Mesenchymal stem cell (in vitro differentiated cells and primary cell): ENCODE data around the gene SYT7.

Source experiments
- DNase-seq: peaks from one replicate; pipeline ENCODE4 v3.0.0-alpha.2; 2013
- H2AFZ ChIP-seq: one replicate; pipeline ENCODE4 v1.6.1; 2013; ENCODE audit warnings: low read depth, mild to moderate bottlenecking, control low read depth, inconsistent platforms, low read length, moderate library complexity
- H2AK5ac ChIP-seq: 2 replicates; pipeline ENCODE4 v1.6.1; 2013; ENCODE audit warnings: low read length, moderate library complexity, mild to moderate bottlenecking, inconsistent platforms; ENCODE audit not compliant: severe bottlenecking
- H2BK120ac ChIP-seq: one replicate; pipeline ENCODE4 v1.6.1; 2013; ENCODE audit warnings: low read depth, mild to moderate bottlenecking, inconsistent platforms, low read length, moderate library complexity
- H2BK12ac ChIP-seq, 2 experiments: one replicate each; pipeline ENCODE4 v1.6.1; 2013; ENCODE audit warnings: inconsistent platforms in 2 of 2, low read length in 2 of 2, mild to moderate bottlenecking in 2 of 2, moderate library complexity in 2 of 2, control low read depth in 1 of 2
- H2BK15ac ChIP-seq: one replicate; pipeline ENCODE4 v1.6.1; 2013; ENCODE audit warnings: mild to moderate bottlenecking, low read depth, inconsistent platforms; ENCODE audit not compliant: poor library complexity, severe bottlenecking
- H2BK5ac ChIP-seq: 2 replicates; pipeline ENCODE4 v1.6.1; 2013; ENCODE audit warnings: low read depth, mild to moderate bottlenecking, low read length, control low read depth, inconsistent platforms; ENCODE audit not compliant: poor library complexity, severe bottlenecking
- H3K14ac ChIP-seq, 2 experiments: one replicate each; pipeline ENCODE4 v1.6.1; 2013; ENCODE audit warnings: inconsistent platforms in 2 of 2, low read length in 2 of 2, control low read depth in 1 of 2, mild to moderate bottlenecking in 1 of 2, moderate library complexity in 1 of 2
- H3K18ac ChIP-seq, 2 experiments: one replicate each; pipeline ENCODE4 v1.6.1; 2013; ENCODE audit warnings: inconsistent platforms in 2 of 2, low read length in 2 of 2, control low read depth in 1 of 2, low read depth in 1 of 2, mild to moderate bottlenecking in 1 of 2
- H3K23ac ChIP-seq, 2 experiments: one replicate each; pipeline ENCODE4 v1.6.1; 2013; ENCODE audit warnings: inconsistent platforms in 2 of 2, low read length in 2 of 2, mild to moderate bottlenecking in 2 of 2, moderate library complexity in 2 of 2, control low read depth in 1 of 2
- H3K27ac ChIP-seq: 2 replicates; pipeline ENCODE4 v1.5.1; 2013; ENCODE audit warnings: mild to moderate bottlenecking, moderate library complexity, low read length, control low read depth, inconsistent platforms; ENCODE audit not compliant: poor library complexity, severe bottlenecking
- H3K27me3 ChIP-seq, 2 experiments: 2 replicates each; pipeline versions ENCODE4 v1.6.1 to v1.7.0; 2013; ENCODE audit warnings: low read length in 2 of 2, mild to moderate bottlenecking in 2 of 2, moderate library complexity in 2 of 2, control low read depth in 1 of 2, inconsistent platforms in 1 of 2; ENCODE audit not compliant: control insufficient read depth in 1 of 2, insufficient read depth in 1 of 2
- H3K36me3 ChIP-seq, 2 experiments: 2 replicates each; pipeline versions ENCODE4 v1.6.1 to v1.7.0; 2013; ENCODE audit warnings: low read length in 2 of 2, control low read depth in 1 of 2, inconsistent platforms in 1 of 2, low read depth in 1 of 2, mild to moderate bottlenecking in 1 of 2; ENCODE audit not compliant: insufficient read depth in 2 of 2, control insufficient read depth in 1 of 2
- H3K4ac ChIP-seq, 2 experiments: one replicate each; pipeline ENCODE4 v1.6.1; 2013; ENCODE audit warnings: inconsistent platforms in 2 of 2, low read length in 2 of 2, mild to moderate bottlenecking in 2 of 2, moderate library complexity in 2 of 2, control low read depth in 1 of 2, low read depth in 1 of 2
- H3K4me1 ChIP-seq: 2 replicates; pipeline ENCODE4 v1.6.1; 2013; ENCODE audit warnings: low read depth, low read length, control low read depth; ENCODE audit not compliant: control insufficient read depth, insufficient read depth
- H3K4me2 ChIP-seq: 2 replicates; pipeline ENCODE4 v1.6.1; 2013; ENCODE audit warnings: low read length, mild to moderate bottlenecking, inconsistent platforms; ENCODE audit not compliant: poor library complexity, severe bottlenecking
- H3K4me3 ChIP-seq, 2 experiments: 2 replicates each; pipeline versions ENCODE4 v1.5.1 to v1.7.0; 2013; ENCODE audit warnings: low read length in 2 of 2, mild to moderate bottlenecking in 2 of 2, control low read depth in 1 of 2, low read depth in 1 of 2; ENCODE audit not compliant: insufficient read depth in 1 of 2
- H3K79me1 ChIP-seq: replicated peaks from 2 replicates; pipeline ENCODE4 v1.6.1; 2013; ENCODE audit warnings: mild to moderate bottlenecking, control low read depth, low read length, inconsistent platforms; ENCODE audit not compliant: poor library complexity, severe bottlenecking
- H3K9ac ChIP-seq: 2 replicates; pipeline ENCODE4 v1.7.0; 2013; ENCODE audit warnings: mild to moderate bottlenecking, low read length, moderate library complexity
- H3K9me3 ChIP-seq: 2 replicates; pipeline ENCODE4 v1.7.0; 2013; ENCODE audit warnings: mild to moderate bottlenecking, low read length; ENCODE audit not compliant: control insufficient read depth
- H4K8ac ChIP-seq: one replicate; pipeline ENCODE4 v1.6.1; 2013; ENCODE audit warnings: inconsistent platforms, mild to moderate bottlenecking, low read length, moderate library complexity
- H4K91ac ChIP-seq: one replicate; pipeline ENCODE4 v1.6.1; 2013; ENCODE audit warnings: mild to moderate bottlenecking, low read length, inconsistent platforms
- WGBS: methylation state at CpG from one replicate; pipeline ENCODE4 v1.1.7; 2013; ENCODE audit warnings: mixed read lengths; 5-methylcytosine and 5-hydroxymethylcytosine counted together

SYT7 gene

GRCh38 chr11:61514050-61514917 lies 66.6 kb downstream of the SYT7 start:
- Histone ChIP-seq H3K23ac (no peak overlapping the region), H3K27me3 (peaks cover 17 to 63% of the 10 kb centered on the region in 2 experiments), H3K4ac (no peak overlapping the region), H3K9me3 (no peaks in the 10 kb centered on the region), H4K8ac (no peak overlapping the region), H3K36me3 (peaks cover 0 to under 1% of the 10 kb centered on the region in 2 experiments), H2BK15ac (no peak overlapping the region), H2AFZ (no peak overlapping the region), H2BK5ac (no peak overlapping the region), H2BK12ac (no peak overlapping the region), H3K4me1 (peaks cover 4% of the 10 kb centered on the region), H3K27ac (no peak overlapping the region), H3K4me2 (no peak overlapping the region), H3K4me3 (no peak overlapping the region), H2BK120ac (no peak overlapping the region), H2AK5ac (no peak overlapping the region), H3K9ac (no peak overlapping the region), H3K79me1 (no peaks in the 10 kb centered on the region), H3K18ac (no peak overlapping the region), H3K14ac (no peak overlapping the region), H4K91ac (no peak overlapping the region)
- DNase-seq, result no peak
- WGBS, result 70% methylated on average over 9 of the region's 11 CpGs

GRCh38 chr11:61513143-61513765 lies 67.6 kb downstream of the SYT7 start:
- Histone ChIP-seq H3K36me3 (no peaks in the 10 kb centered on the region), H2BK5ac (no peak overlapping the region), H2BK15ac (no peak overlapping the region), H3K4me3 (no peak overlapping the region), H3K18ac (no peak overlapping the region), H3K9me3 (no peaks in the 10 kb centered on the region), H3K27me3 (peaks cover 19 to 61% of the 10 kb centered on the region in 2 experiments), H3K4me2 (no peak overlapping the region), H4K8ac (no peak overlapping the region), H2BK12ac (no peak overlapping the region), H3K9ac (no peak overlapping the region), H3K14ac (no peak overlapping the region), H4K91ac (no peak overlapping the region), H3K4ac (no peak overlapping the region), H2AK5ac (no peak overlapping the region), H3K79me1 (no peaks in the 10 kb centered on the region), H3K4me1 (peaks cover 13% of the 10 kb centered on the region), H3K23ac (no peak overlapping the region), H3K27ac (no peak overlapping the region), H2AFZ (no peak overlapping the region), H2BK120ac (no peak overlapping the region)
- WGBS, result 81% methylated on average over 10 of the region's 11 CpGs
- no peak for DNase-seq

GRCh38 chr11:61512435-61512834 lies 68.4 kb downstream of the SYT7 start:
- H3K4ac ChIP-seq, result no peak overlapping the region

GRCh38 chr11:61511383-61511782 lies 69.5 kb downstream of the SYT7 start:
- Histone ChIP-seq H3K23ac (peak overlapping the region in 1 of 2 experiments; percentile 87), H3K4me3 (no peak overlapping the region), H4K91ac (no peak overlapping the region), H3K4me1 (peaks cover 14% of the 10 kb centered on the region), H2AFZ (no peak overlapping the region), H2AK5ac (no peak overlapping the region), H2BK12ac (no peak overlapping the region), H3K14ac (no peak overlapping the region), H2BK120ac (no peak overlapping the region), H3K27ac (no peak overlapping the region), H3K9me3 (no peaks in the 10 kb centered on the region), H3K36me3 (no peaks in the 10 kb centered on the region), H3K27me3 (peaks cover 36 to 70% of the 10 kb centered on the region in 2 experiments), H3K18ac (no peak overlapping the region), H4K8ac (no peak overlapping the region), H3K9ac (no peak overlapping the region), H3K4ac (no peak overlapping the region), H2BK5ac (no peak overlapping the region), H3K4me2 (no peak overlapping the region), H2BK15ac (no peak overlapping the region), H3K79me1 (no peaks in the 10 kb centered on the region)
- DNase-seq, result no peak
- 13% methylated on average over 3 of the region's 3 CpGs for WGBS

More at GRCh38 chr11:61512435-61512834, 68.4 kb downstream of the SYT7 start:
- Histone ChIP-seq H2BK12ac (no peak overlapping the region), H3K9me3 (no peaks in the 10 kb centered on the region), H2BK5ac (no peak overlapping the region), H4K8ac (no peak overlapping the region), H2AK5ac (no peak overlapping the region), H3K4me1 (peaks cover 14% of the 10 kb centered on the region), H3K27me3 (peaks cover 27 to 62% of the 10 kb centered on the region in 2 experiments), H3K14ac (no peak overlapping the region), H3K79me1 (no peaks in the 10 kb centered on the region), H3K18ac (no peak overlapping the region), H3K23ac (no peak overlapping the region), H3K9ac (no peak overlapping the region), H2BK120ac (no peak overlapping the region), H3K27ac (no peak overlapping the region), H2BK15ac (no peak overlapping the region), H3K36me3 (no peaks in the 10 kb centered on the region), H3K4me3 (no peak overlapping the region), H3K4me2 (no peak overlapping the region), H4K91ac (no peak overlapping the region), H2AFZ (no peak overlapping the region)
- 92% methylated on average over 4 of the region's 4 CpGs for WGBS
- no peak for DNase-seq
